Stimulated activated CD4-positive, alpha-beta T cell treated with anti-CD3 and anti-CD28 coated beads, TNF-alpha, amount 100 ng/mL, for 48 hours (primary cell): ENCODE data around the gene DYSF.

Experiments
- DNase-seq, 3 donors: peaks; one replicate each; pipeline ENCODE4 v3.0.0-alpha.2; 2020; ENCODE audit warnings: low read depth in 3 of 3

The DYSF gene

GRCh38 chr2:71672826-71673795 lies 219.8 kb downstream of the DYSF start:
- no peak for DNase-seq

GRCh38 chr2:71674158-71674851 lies 220.9 kb downstream of the DYSF start:
- no peak for DNase-seq

GRCh38 chr2:71675296-71675695 lies 221.9 kb downstream of the DYSF start:
- no peak for DNase-seq

- DNase-seq: no peak
Observed at GRCh38 chr2:71678874-71679273, 225.5 kb downstream of the DYSF start.

- DNase-seq: no peak
Observed at GRCh38 chr2:71679491-71679890, 226.1 kb downstream of the DYSF start.

- DNase-seq: no peak
Observed at GRCh38 chr2:71680925-71681324, 227.6 kb downstream of the DYSF start.

- DNase-seq: no peak
Observed at GRCh38 chr2:71681626-71682025, 228.3 kb downstream of the DYSF start.

- no peak for DNase-seq
Observed at GRCh38 chr2:71682341-71682740, 229.0 kb downstream of the DYSF start.

GRCh38 chr2:71683070-71683469 lies 229.7 kb downstream of the DYSF start:
- DNase-seq: no peak

- DNase-seq: no peak
Observed at GRCh38 chr2:71683666-71684065, 230.3 kb downstream of the DYSF start.

- DNase-seq: no peak
Observed at GRCh38 chr2:71684226-71685072, 231.1 kb downstream of the DYSF start.

- DNase-seq: no peak
Observed at GRCh38 chr2:71685073-71685848, 231.9 kb downstream of the DYSF start.

GRCh38 chr2:71685941-71686611 lies 232.7 kb downstream of the DYSF start:
- no peak for DNase-seq

GRCh38 chr2:71686781-71687180 lies 233.4 kb downstream of the DYSF start:
- DNase-seq: no peak

GRCh38 chr2:71687412-71687811 lies 234.1 kb downstream of the DYSF start:
- DNase-seq: no peak

GRCh38 chr2:71688530-71688929 lies 235.2 kb downstream of the DYSF start:
- DNase-seq: no peak

GRCh38 chr2:71689393-71689792 lies 236.0 kb downstream of the DYSF start:
- no peak for DNase-seq

GRCh38 chr2:71689968-71690834 lies 236.8 kb downstream of the DYSF start:
- no peak for DNase-seq

GRCh38 chr2:71690876-71691475 lies 237.6 kb downstream of the DYSF start:
- DNase-seq: no peak
